Measurements from ENCODE around the gene GLIS1. TPM values are rescaled to one million over a fixed set of nuclear protein-coding genes. Genes with fewer than 3 reads are reported as not detected.
"Not testable (repeated sequence)": the region's sequence is repeated elsewhere in the genome, so short reads cannot be mapped to it uniquely, and the experiment has no call there.

Gene GLIS1
- polyA plus RNA-seq, 1 donor (not counting 4 experiments of a cell fraction or from before 2014, with no cell fraction given): not detected

DNA sequence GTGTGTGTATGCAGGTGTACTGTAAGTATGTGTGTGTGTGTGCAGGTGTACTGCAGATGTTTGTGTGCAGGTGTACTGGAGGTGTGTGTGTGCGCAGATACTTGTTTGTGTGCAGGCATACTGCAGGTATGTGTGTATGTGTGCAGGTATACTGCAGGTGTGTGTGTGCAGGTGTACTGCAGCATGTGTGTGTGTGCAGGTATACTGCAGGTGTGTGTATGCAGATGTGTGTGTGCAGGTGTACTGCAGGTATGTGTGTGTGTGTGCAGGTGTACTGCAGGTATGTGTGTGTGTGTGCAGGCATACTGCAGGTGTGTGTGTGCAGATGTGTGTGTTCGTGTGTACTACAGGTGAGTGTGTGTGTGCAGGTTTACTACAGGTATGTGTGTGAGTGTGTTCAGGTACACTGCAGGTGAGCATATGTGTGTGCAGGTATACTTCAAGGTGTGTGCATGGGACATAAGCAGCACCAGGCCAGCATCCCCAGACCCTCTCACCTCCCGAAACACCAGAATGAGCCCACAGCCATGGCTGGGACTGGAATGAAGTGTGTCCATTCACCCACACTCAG lies 182.2 kb downstream of the GLIS1 start:
- no peaks in the 10 kb centered on the region for H4K20me1 ChIP-seq (ENCODE audit: control insufficient read depth, extremely low read depth, insufficient read depth, low read length)
- TF ChIP-seq CTCF (optimal IDR thresholded peaks at IDR 0.05 in 1 of 3, IDR thresholded peaks at IDR 0.05 in 1 of 3, conservative IDR thresholded peaks at IDR 0.05 in 1 of 3; ENCODE audit: extremely low read depth in 1 of 3, insufficient read depth in 2 of 3, low read length in 3 of 3) (no peak), EZH2 (IDR thresholded peaks at IDR 0.05; ENCODE audit: low read length) (no peak)
- no peak for FAIRE-seq

DNA sequence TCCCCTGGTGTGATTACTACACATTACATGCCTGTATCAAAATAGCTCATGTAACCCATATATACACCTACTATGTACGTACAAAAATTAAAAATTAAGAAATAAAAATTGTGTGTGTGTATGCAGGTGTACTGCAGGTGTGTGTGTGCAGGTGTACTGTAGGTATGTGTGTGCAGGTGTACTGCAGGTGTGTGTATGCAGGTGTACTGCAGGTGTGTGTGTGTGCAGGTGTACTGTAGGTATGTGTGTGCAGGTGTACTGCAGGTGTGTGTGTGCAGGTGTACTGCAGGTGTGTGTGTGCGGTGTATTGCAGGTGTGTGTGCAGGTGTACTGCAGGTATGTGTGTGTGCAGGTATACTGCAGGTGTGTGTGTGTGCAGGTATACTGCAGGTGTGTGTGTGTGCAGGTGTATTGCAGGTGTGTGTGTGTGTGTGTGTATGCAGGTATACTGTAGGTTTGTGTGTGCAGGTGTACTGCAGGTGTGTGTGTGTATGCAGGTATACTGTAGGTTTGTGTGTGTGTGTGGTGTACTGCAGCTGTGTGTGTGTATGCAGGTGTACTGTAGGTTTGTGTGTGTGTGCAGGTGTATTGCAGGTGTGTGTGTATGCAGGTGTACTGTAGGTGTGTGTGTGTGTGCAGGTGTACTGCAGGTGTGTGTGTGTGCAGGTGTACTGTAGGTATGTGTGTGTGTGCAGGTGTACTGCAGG lies 183.2 kb downstream of the GLIS1 start:
- H3K27ac ChIP-seq (ENCODE audit: control insufficient read depth, insufficient read depth, low read length); H3K36me3 ChIP-seq (ENCODE audit: control insufficient read depth in 2 of 2, extremely low read depth in 1 of 2, insufficient read depth in 2 of 2, low read length in 2 of 2); H3K9me1 ChIP-seq (ENCODE audit: control insufficient read depth, extremely low read depth, insufficient read depth, low read length); FAIRE-seq; H2AFZ ChIP-seq (ENCODE audit: control insufficient read depth, low read length); H4K20me1 ChIP-seq (ENCODE audit: control insufficient read depth, extremely low read depth, insufficient read depth, low read length); H3K9me3 ChIP-seq (ENCODE audit: control insufficient read depth, low read depth, low read length); H3K27me3 ChIP-seq (ENCODE audit: control insufficient read depth, extremely low read depth, insufficient read depth, low read length); H3K79me2 ChIP-seq (ENCODE audit: control insufficient read depth, insufficient read depth, low read length); H3K9ac ChIP-seq (ENCODE audit: control insufficient read depth, extremely low read depth, insufficient read depth, low read length); dilution Hi-C loops (cut with MboI; ENCODE audit: extremely low pct_ligation_motif_present, low sequenced_read_pairs); H3K4me1 ChIP-seq (ENCODE audit: control insufficient read depth, extremely low read depth, insufficient read depth, low read length); H3K4me2 ChIP-seq (ENCODE audit: control insufficient read depth, extremely low read depth, insufficient read depth, low read depth, low read length); H3K4me3 ChIP-seq (ENCODE audit: control insufficient read depth in 2 of 3, extremely low read depth in 1 of 3, insufficient read depth in 2 of 3, low read depth in 1 of 3, low read length in 3 of 3); DNase-seq (ENCODE audit: low read depth, low spot score): not testable (repeated sequence)

More for the DNA sequence above, 182.2 kb downstream of the GLIS1 start:
- Histone ChIP-seq H3K9me3 (ENCODE audit: control insufficient read depth, low read depth, low read length) (peaks cover 2% of the 10 kb centered on the region), H3K9me1 (ENCODE audit: control insufficient read depth, extremely low read depth, insufficient read depth, low read length) (no peaks in the 10 kb centered on the region), H3K79me2 (ENCODE audit: control insufficient read depth, insufficient read depth, low read length) (no peaks in the 10 kb centered on the region), H3K36me3 (ENCODE audit: control insufficient read depth in 2 of 2, extremely low read depth in 1 of 2, insufficient read depth in 2 of 2, low read length in 2 of 2) (no peaks in the 10 kb centered on the region), H3K27ac (ENCODE audit: control insufficient read depth, insufficient read depth, low read length) (no peak overlapping the region), H3K9ac (ENCODE audit: control insufficient read depth, extremely low read depth, insufficient read depth, low read length) (no peak overlapping the region), H3K4me1 (ENCODE audit: control insufficient read depth, extremely low read depth, insufficient read depth, low read length) (no peaks in the 10 kb centered on the region), H3K4me2 (ENCODE audit: control insufficient read depth, extremely low read depth, insufficient read depth, low read depth, low read length) (no peak overlapping the region), H2AFZ (ENCODE audit: control insufficient read depth, low read length) (no peak overlapping the region), H3K27me3 (ENCODE audit: control insufficient read depth, extremely low read depth, insufficient read depth, low read length) (no peaks in the 10 kb centered on the region), H3K4me3 (ENCODE audit: control insufficient read depth in 2 of 3, extremely low read depth in 1 of 3, insufficient read depth in 2 of 3, low read depth in 1 of 3, low read length in 3 of 3) (no peak overlapping the region)
- dilution Hi-C loops (cut with MboI; ENCODE audit: extremely low pct_ligation_motif_present, low sequenced_read_pairs): no loop called here
- no peak for DNase-seq (ENCODE audit: low read depth, low spot score)

Data from keratinocyte (primary cell).